Endometrium (tissue), 2 donors: ENCODE results near the gene BRIP1.
"Not testable (repeated sequence)": the region's sequence is repeated elsewhere in the genome, so short reads cannot be mapped to it uniquely, and the experiment has no call there.

Experiments used
- FAIRE-seq: peaks from 2 replicates; lab custom pipeline; 2012; peaks lifted over from hg19 to GRCh38; lab: Jason Lieb, UNC
- donor health status: control.
- donor health status: control.

Gene BRIP1

DNA sequence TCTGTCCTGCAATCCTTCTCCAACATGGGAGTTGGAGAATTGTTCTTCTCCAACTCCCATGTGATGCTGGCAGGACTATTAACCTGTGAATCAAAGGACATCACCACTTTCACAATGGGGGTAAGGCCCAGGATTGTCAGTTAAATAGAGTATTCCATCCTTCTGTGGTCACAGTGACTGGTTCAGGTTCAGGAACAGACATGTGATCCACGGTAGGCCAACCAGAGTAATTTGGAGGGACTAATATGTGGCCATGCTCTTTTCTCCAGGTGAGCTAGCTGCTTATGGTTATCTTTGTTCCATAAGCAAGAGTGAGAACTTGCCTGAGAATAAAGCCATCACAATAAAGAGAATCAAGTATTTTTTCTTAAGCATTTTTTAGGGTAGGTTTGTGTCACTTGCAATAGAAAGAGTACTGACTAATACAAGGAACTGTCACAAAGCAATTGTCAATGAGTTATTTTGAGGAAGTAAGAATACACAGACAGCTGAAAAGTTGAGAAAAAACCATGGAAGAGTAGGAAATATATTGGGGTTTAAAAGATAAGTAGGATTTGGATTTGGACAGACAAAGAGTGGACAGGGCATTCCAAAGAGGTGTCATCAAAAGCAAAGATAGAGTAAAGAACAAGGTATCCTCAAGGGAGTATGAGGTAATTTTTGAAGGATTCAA is 63.4 kb downstream of the BRIP1 start:
- FAIRE-seq: no peak

DNA sequence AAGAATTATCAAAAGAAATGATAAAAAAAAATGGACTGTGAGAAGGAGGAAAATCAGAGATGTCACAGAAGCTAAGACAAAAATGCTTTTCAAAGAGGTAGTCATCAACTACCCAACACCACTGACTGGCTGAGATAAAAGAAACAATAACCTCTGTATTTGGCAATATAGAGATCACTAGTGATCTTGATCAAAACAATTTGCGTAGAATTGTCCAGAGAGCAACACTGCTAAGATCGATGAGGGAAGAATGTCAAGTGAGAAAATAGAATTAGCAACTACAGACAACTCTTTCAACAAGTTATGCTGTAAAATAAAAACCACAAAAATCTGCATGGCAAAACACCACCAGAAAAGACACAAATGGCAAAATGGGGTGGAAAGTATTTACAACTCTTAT is 66.0 kb downstream of the BRIP1 start:
- no peak for FAIRE-seq

DNA sequence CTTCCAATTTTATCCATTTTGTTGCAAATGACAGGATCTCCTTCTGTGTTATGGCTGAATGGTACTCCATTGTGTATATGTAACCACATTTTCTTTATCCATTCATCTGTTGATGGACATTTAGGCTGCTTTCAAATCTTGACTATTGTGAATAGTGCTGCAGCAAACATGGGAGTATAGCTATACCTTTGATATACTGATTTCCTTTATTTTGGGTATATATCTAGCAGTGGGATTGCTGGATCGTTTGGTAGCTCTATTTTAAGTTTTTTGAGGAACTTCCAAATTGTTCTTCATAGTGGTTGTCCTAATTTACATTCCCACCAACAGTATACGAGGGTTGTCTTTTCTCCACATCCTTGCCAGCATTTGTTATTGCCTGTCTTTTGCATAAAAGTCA is 67.8 kb downstream of the BRIP1 start:
- FAIRE-seq: no peak

DNA sequence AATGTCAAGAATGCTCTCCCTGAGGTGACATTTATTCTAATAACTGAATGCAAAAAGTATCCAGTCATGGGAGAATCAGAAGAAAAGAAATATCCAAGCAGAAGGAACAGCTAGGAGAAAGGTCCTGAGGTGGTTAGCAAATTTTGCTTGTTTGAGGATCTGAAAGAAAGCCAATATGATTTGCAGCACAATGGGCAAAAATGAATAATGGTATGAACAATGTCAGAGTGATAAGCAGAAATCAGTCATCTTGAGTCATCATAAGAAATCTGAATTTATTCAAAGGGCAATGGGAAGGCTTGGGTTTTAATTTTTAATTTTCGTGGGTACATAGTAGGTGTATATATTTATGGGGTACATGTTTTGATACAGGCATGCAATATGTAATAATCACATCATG is 68.5 kb downstream of the BRIP1 start:
- no peak for FAIRE-seq

DNA sequence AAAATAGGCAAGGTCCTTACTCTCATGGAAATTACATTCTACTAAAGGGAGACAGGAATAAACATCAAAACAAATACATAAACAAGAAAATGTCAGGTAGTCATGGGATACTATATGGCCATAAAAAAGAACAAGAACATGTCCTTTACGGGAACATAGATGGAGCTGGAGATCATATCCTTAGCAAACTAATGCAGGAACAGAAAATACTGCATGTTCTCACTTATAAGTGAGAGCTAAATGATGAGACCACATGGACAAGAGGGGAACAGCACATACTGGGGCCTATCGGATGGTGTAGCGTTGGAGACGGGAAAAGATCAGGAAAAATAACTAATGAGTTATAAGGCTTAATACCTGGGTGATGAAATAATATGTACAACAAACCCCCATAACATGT is 69.1 kb downstream of the BRIP1 start:
- FAIRE-seq: no peak

DNA sequence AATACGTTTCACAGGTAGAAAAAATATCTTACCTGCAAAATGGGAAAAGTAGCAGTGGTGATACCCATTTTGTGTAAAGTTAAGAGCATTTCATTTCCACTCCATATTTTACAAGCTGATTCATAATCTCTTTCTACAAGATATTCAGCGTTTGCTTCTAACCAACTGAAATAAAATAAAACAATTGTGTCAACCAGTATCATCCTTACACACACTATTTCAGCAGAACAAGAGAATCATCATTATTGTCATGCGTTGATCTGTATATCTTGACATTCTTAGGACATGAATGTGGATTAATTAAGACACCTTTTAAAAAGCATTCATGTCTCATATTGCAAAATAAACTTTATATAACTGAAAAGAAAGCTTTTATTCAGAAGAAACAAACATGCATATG is 69.8 kb downstream of the BRIP1 start:
- no peak for FAIRE-seq

DNA sequence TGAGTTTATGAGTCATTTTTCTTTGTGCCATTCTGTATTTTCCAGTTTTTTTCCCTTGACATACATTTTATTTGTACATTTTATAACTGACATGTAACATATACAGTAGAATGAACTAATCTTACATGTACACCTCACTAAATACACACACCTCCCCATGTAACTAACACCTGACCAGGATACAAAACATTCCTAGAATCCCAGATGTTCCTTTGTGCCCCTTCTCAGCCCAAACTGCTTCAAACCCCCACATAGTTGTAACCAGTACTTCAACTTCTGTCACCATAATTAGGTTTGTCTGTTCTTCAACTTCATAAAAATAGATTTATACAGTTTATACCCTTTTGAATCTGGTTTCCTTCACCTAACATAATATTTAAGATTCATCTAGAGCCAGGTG is 73.5 kb downstream of the BRIP1 start:
- FAIRE-seq: no peak

DNA sequence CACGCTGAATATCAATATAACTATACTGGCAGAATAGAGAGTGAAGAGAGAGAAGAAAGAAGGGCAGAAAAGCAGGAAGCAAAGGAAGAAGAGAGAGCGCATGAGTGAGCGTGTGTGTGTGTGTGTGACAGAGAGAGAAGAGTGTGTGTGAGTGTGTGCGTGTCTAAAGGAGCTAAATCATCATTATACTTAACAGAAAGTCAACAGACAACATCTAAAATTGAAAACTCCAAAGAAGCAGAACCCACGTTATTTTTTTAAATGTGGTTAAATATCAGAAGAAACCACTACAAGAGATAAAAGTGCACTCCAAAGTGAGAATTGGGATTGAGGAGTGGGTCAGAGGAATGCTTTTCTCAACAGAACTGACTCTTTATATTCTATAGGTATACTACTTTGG is 77.2 kb downstream of the BRIP1 start:
- no peak for FAIRE-seq

DNA sequence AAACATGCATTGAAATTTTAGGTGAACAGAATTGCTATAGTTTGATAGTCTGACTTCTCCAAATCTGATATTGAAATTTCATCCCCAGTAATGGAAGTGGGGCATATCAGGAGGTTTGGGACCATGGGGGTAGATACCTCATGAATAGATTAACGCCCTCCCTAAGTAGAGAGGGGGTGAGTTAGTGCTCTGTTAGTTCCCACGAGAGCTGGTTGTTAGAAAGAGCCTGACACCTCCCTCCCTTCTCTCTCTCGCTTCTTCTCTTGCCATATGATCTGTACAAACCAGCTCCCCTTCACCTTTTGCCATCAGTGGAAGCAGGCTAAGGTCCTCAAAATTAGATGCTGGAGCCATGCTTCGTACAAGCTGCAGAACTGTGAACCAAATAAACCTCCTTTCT is 78.8 kb downstream of the BRIP1 start:
- FAIRE-seq: no peak

DNA sequence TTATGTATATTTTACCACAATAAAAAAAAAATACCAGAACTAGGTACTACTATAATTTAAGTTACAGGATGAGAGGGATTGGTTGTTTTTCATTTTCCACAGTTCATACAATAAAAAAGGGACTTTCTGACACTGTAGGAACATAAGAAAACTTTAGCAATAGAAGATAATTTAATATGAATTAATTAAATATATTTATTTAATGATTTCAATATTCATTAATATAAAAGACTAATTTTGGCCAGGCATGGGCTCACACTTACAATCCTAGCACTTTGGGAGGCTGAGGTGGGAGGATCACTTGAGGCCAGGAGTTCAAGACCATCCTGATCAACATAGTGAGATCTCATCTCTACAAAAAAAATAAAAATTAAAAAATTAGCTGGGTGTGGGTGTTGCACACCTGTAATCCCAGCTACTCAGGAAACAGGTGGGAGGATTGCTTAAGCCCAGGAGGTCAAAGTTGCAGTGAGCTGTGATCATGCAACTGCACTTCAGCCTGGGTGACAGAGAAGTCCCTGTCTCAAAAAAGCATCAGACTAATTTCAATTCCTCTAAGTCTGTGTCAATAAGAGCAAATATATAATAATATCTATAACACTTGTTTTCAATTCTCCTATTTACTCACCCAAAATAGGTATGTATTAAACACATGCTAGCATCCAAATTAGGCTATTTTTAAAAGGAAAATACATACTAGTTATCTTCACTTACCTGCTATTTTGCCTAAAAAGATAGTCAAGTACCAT is 79.6 kb downstream of the BRIP1 start:
- no peak for FAIRE-seq

DNA sequence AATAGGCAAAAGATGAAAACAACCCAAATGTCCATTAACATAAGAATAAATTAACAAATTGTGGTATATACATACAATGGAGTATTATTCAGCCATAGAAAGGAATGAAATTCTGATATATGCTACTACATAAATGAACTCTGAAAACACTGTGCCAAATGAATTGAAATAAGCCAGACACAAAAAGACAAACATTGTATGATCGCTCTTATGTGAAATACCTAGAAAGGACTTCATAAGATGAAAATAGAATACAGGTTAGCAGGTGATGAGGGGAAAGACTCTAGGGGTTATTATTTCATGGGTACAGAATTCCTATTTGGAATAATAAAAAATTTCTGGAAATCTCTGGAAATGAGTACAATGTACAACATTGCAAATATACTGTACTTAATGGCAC is 80.2 kb downstream of the BRIP1 start:
- no peak for FAIRE-seq

DNA sequence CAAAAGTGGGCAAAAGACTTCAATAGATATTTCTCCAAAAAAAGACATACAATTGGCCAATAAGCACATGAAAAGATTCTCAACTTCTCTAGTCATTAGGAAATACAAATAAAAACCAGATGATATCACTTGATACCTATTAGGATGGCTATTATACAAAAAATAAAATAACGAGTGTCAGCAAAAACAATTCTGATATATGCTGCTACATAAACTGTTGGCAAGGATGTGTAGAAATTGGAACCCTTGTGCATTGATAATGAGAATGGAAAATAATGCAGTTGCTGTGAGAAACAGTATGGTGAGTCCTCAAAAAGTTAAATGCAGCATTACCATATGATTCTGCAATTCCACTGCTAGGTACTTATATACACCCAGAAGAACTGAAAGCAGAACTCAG is 80.6 kb downstream of the BRIP1 start:
- FAIRE-seq: no peak

DNA sequence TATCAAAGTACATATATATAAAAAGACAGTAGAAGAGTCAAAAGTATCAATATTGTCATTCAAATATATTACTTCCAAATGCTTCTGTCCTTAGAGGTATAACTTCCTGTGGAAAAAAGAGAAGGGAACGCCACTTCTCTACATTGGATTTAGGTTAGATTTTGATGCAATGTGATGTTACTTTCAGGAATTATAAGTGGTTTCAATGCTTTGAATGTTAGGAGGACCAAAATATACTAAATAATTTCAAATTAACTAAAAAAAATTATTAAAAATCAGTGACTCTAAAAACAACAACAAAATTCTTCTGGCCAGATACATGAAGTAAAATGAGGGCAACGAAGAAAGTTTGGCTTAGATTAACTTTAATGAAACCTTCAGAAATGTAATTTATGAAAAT is 88.0 kb downstream of the BRIP1 start:
- FAIRE-seq: no peak

DNA sequence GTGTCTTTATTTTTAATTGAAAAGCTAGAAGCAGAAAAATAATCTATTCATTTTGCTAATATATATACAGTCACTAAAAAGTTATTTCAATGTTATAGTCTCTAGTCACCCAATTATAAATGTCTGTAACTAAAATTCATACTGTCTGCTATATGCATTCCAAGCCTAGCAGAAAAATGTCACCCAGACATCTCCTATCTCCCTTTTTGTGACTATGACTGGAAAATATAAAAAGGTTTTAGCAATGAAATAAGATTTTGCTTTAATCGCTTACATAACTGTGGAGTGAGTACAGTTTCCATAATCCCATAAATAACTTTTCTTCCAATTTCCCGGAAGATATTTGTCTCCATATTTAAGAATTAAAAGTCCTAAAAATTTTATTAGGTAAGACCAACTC is 88.6 kb downstream of the BRIP1 start:
- no peak for FAIRE-seq

DNA sequence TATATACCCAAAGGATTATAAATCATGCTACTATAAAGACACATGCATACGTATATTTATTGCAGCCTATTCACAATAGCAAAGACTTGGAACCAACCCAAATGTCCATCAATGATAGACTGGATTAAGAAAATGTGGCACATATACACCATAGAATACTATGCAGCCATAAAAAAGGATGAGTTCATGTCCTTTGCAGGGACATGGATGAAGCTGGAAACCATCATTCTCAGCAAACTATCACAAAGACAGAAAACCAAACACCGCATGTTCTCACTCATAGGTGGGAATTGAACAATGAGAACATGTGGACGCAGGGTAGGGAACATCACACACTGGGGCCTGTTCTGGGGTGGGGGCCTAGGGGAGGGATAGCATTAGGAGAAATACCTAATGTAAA is 89.2 kb downstream of the BRIP1 start:
- not testable (repeated sequence) for FAIRE-seq

DNA sequence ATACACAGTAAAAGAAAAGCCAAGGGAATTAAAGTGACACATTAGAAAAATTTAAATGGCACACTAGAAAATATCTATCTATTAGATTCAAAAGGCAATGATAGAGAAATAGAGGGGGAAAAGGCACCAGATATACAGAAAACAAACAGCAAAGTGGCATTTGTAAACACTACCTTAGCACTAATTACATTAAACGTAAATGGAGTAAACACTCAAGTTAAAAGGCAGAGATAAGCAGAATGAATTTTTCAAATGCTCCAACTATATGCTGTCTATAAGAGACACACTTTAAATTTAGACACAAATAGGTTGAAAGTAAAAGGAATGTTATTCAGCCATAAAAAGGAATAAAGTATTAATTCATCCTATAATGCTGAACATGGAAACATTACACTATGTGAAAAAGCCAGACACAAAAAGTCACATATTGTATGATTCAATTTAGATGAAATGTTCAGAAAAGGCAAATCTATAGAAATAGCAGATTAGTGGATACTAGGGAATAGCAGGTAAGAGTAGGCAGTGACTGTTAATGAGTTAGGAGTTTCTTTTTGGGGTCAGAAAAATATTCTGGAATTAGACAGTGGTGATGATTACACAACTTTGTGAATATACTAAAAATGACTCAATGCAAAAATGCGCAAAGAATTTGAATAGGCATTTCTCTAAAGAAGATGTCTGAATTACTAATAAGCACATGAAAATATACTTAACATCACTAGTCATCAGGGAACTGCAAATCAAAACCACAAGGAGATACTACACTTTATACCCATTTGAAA is 92.4 kb downstream of the BRIP1 start:
- FAIRE-seq: no peak

DNA sequence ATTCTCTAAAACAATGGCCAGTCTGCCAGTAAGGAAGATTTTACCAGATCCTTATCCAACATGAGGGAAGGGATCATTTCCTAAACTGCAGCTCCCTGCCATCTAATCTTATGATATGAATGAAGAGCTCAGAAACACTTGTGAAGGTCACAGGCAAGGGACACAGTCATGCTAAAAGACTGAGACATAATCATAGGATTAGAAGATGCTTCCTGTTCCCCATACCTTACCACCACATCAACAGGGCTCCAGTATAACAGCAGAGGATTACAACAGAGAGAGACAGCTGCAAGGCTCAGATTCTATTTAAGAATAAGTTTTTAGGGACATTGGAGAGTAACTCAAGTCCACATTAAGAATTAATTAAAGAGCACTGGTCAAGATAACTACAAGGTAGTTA is 93.3 kb downstream of the BRIP1 start:
- FAIRE-seq: no peak

DNA sequence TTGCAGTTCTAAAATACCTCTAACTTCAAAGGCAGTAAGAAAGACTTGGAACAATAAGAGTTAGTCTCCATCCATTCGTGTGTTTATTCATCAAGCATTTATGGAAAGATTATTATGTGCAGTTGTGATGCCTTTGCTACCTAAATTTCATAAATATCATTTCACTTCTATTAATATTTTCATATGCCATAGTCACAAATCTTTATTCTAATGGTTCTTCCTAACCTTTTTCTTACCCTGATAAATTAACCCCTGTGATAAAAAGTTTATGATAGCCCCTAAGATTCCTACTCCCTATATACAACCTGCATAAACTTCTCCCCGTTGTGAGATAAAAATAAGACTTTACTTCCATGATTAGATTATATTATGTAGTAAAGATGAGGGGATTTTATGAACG is 94.9 kb downstream of the BRIP1 start:
- no peak for FAIRE-seq

DNA sequence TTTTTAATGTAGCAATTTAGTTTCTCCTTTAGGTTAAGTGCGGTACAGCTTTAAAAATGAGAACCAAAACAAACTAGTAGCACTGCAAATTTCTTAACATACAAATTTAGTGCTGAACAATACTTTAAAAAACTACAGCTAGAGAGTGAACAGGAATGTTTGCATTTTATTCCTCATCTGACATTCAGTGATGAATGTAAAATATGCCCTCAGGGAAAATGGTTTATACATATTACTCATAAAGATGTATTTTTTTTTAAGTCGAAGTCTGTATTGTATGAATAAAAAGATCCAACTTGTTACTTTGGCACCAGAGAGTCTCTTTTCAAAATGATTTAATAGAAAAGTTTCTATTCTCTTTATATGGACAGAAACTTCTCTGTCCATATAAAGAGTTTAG is 96.8 kb downstream of the BRIP1 start:
- FAIRE-seq: no peak

DNA sequence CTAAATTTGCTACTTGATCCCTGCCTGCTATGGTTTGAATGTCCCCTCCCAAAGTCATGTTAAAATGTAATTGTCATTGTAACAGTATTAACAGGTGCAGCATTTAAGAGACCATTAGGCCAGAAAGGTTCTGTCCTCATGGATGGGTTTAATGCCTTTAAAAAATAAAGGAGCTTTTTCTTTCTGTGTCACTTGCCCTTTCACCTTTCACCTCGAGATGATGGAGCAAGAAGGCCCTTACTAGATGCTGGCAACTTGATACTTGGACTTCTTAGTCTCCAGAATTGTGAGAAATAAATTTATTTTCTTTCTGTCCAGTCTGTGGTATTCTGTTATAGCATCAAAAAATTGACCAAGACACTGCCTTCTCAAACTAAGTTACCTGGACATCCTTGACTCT is 98.5 kb downstream of the BRIP1 start:
- no peak for FAIRE-seq

DNA sequence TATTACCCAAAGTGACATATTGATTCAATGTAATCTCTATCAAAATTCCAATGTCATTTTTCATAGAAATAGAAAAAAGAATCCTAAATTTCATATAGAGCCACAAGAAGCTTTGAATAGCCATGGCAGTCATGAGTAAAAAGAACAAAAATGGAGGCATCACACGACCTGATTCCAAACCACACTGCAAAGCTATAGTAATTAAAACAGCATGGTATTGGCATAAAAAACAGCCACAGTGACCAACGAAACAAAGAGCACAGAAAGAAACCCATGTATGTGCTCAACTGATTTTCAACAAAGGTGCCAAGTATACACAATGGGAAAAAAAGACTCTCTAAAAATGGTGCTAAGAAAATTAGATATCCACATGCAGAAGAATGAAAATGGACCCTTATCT is 101.5 kb downstream of the BRIP1 start:
- no peak for FAIRE-seq

DNA sequence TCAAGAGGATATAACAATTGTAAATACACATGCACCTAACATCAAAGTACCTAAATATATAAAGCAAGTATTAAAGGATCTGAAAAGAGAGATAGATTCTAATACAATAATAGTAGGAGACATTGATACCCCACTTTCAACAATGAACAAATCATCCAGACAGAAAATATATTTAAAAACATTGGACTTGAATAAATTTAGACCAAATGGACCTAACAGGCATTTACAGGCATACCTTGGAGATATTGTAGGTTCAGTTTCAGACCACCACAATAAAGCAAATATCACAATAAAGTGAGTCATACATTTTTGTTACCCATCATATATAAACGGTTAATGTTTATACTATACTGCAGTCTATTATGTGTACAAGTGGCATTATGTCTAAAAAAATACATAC is 104.0 kb downstream of the BRIP1 start:
- no peak for FAIRE-seq

DNA sequence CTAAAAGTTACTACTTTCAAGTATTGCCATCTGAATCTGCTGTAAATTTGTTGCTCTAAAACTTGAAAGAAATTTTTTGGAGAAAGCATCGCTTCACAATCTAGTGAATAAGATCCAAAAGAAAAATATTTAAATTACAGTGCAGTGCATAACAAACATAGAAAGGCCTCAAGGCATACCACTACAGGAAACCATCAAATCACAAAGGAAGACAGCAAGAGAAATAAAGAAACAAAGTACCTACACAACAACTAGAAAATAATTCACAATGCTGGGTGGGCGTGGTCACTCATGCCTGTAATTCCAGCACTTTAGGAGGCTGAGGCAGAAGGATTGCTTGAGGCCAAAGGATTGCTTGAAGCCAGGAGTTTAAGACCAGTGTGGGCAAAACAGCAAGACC is 104.9 kb downstream of the BRIP1 start:
- no peak for FAIRE-seq
